ENCODE results near the gene ANTXR2.

GRCh38 chr4:80091184-80091583 lies 18.2 kb upstream of the ANTXR2 start:
- no peak for TF ChIP-seq POLR2A (IDR thresholded peaks at IDR 0.05)
- TF ChIP-seq, protein P1, sequence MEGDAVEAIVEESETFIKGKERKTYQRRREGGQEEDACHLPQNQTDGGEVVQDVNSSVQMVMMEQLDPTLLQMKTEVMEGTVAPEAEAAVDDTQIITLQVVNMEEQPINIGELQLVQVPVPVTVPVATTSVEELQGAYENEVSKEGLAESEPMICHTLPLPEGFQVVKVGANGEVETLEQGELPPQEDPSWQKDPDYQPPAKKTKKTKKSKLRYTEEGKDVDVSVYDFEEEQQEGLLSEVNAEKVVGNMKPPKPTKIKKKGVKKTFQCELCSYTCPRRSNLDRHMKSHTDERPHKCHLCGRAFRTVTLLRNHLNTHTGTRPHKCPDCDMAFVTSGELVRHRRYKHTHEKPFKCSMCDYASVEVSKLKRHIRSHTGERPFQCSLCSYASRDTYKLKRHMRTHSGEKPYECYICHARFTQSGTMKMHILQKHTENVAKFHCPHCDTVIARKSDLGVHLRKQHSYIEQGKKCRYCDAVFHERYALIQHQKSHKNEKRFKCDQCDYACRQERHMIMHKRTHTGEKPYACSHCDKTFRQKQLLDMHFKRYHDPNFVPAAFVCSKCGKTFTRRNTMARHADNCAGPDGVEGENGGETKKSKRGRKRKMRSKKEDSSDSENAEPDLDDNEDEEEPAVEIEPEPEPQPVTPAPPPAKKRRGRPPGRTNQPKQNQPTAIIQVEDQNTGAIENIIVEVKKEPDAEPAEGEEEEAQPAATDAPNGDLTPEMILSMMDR (IDR thresholded peaks at IDR 0.05) = no peak

Measured in heart left ventricle (tissue), 13 donors.